ENCODE data around the gene CAMTA1.

CAMTA1 gene

DNA sequence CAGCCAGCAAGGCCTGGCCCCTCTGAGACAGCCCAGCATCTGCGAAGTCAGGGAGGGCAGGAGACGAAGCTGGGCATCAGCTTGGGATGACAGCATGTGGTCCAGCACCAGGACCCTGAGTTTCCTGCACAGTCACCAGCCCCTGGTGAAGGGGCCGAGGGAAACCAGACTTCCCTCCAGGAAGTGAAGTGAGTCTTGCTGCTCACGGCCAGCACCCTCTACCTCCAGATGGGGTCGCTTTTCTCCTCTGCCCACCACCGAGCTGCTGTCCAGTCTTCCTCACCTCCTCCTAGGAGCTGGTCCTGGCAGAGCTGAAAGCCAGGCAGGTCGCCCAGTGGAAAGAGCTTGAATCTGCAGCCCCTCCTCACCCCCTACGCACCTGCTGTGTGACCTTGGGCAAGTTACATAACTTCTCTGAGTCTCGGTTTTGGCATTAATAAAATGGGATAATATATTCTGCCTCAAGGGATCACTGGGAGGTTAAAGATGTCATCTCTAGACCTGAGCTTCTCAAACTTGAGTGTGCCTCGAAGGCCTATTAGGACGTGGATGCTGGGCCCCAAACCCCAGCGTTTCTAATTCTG is 867.4 kb downstream of the CAMTA1 start:
- H3K9me3 Mint-ChIP-seq = no peaks in the 10 kb centered on the region
- peaks cover 17% of the 10 kb centered on the region for H3K27me3 Mint-ChIP-seq
- no peak overlapping the region for H3K4me3 Mint-ChIP-seq
- no peaks in the 10 kb centered on the region for H3K4me1 Mint-ChIP-seq
- no peak overlapping the region for H3K27ac Mint-ChIP-seq
- no peaks in the 10 kb centered on the region for H3K36me3 Mint-ChIP-seq
- ATAC-seq = no peak

- Mint-ChIP-seq H3K4me1 (no peaks in the 10 kb centered on the region), H3K27ac (no peak overlapping the region), H3K4me3 (no peak overlapping the region), H3K36me3 (no peaks in the 10 kb centered on the region), H3K9me3 (no peaks in the 10 kb centered on the region), H3K27me3 (peaks cover 8% of the 10 kb centered on the region)
- no peak for ATAC-seq
Observed at GRCh38 chr1:7654725-7655124, 869.5 kb downstream of the CAMTA1 start.

DNA sequence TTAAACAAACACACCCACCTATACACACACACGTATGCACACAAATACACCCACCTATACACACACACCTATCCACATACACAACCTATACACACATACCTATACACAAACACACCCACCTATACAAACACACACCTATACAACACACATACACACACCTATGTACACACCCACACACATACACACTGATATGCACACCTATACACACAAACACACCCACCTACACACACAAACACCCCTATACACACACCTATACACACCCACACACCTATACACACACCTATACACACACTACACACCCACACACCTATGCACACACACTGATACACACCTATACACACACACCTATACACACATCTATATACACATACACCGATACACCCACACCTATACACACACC is 870.1 kb downstream of the CAMTA1 start:
- no peaks in the 10 kb centered on the region for H3K4me1 Mint-ChIP-seq

GRCh38 chr1:7656557-7657215 is 871.4 kb downstream of the CAMTA1 start:
- Mint-ChIP-seq H3K27ac (no peak overlapping the region), H3K4me3 (no peak overlapping the region), H3K9me3 (no peaks in the 10 kb centered on the region), H3K4me1 (no peaks in the 10 kb centered on the region), H3K27me3 (peaks cover 10% of the 10 kb centered on the region), H3K36me3 (no peaks in the 10 kb centered on the region)
- ATAC-seq = no peak

More for the DNA sequence above, 870.1 kb downstream of the CAMTA1 start:
- H3K4me3 Mint-ChIP-seq = no peak overlapping the region
- ATAC-seq = no peak
- H3K9me3 Mint-ChIP-seq = no peaks in the 10 kb centered on the region
- peaks cover 4% of the 10 kb centered on the region for H3K27me3 Mint-ChIP-seq
- no peaks in the 10 kb centered on the region for H3K36me3 Mint-ChIP-seq
- H3K27ac Mint-ChIP-seq = no peak overlapping the region

DNA sequence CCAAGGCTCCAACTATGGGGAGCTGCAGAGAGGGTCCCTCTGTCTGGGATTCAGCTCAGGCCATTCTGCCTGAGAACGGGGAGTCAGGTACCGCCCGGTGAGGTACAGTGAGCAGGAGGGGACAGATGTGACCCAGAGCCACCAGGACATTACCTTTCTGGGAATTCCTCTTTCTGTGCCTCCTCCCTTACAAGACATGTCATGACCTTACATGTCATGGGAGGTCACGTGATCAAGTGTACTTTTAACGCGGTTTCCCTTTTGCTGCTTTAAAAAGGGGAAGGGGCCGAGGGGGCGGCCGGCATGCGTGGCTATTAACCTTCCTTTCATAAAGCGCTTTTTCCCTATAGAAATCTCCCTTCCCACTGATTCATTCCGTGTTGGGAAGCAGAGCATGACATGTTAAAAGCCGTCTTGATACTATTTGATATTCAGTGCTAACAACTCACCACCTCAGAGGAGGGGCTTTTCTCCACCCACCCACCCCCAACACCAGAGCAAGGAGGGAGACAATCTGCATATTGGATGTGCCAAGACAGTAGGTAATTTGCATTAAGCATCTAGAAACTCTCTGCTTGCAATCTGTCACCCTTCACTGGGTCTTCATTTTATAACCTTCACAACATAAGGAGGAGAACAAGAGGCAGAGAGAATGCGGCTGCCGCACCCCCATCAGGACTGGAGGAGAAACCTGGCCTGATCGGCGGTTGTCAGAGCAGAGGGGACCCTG is 872.2 kb downstream of the CAMTA1 start:
- no peaks in the 10 kb centered on the region for H3K36me3 Mint-ChIP-seq

GRCh38 chr1:7658099-7658498 is 872.8 kb downstream of the CAMTA1 start:
- H3K4me3 Mint-ChIP-seq = no peak overlapping the region
- no peaks in the 10 kb centered on the region for H3K36me3 Mint-ChIP-seq
- H3K4me1 Mint-ChIP-seq = no peaks in the 10 kb centered on the region
- H3K9me3 Mint-ChIP-seq = no peaks in the 10 kb centered on the region
- ATAC-seq = no peak
- H3K27me3 Mint-ChIP-seq = peaks cover 10% of the 10 kb centered on the region
- no peak overlapping the region for H3K27ac Mint-ChIP-seq

More for the DNA sequence above, 872.2 kb downstream of the CAMTA1 start:
- Mint-ChIP-seq H3K9me3 (no peaks in the 10 kb centered on the region), H3K27me3 (peaks cover 10% of the 10 kb centered on the region), H3K4me3 (no peak overlapping the region), H3K27ac (no peak overlapping the region), H3K4me1 (no peaks in the 10 kb centered on the region)
- no peak for ATAC-seq

DNA sequence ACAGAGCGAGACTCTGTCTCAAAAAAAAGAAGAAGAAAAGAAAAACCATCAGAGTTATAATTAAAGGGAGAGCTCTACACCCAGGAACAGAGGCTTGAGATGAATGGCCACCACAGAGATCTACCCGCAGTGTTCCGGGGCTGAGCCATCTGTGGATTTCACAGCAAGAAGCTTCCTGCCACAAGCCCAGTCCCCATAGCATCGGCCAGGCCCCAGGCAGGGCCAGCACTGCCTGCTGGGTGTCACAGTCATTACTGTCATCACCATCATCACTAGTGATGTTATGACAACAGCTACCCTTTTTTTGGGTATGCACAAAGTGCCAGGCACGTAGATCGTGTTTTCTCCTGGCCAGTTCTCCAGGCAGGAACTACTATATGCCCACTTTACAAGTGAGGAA is 874.3 kb downstream of the CAMTA1 start:
- Mint-ChIP-seq H3K4me1 (no peaks in the 10 kb centered on the region), H3K27me3 (peaks cover 10% of the 10 kb centered on the region), H3K27ac (no peak overlapping the region), H3K36me3 (no peaks in the 10 kb centered on the region), H3K4me3 (no peak overlapping the region), H3K9me3 (no peaks in the 10 kb centered on the region)
- ATAC-seq = no peak

GRCh38 chr1:7663451-7664146 is 878.3 kb downstream of the CAMTA1 start:
- no peaks in the 10 kb centered on the region for H3K9me3 Mint-ChIP-seq
- no peak overlapping the region for H3K27ac Mint-ChIP-seq
- H3K27me3 Mint-ChIP-seq = peaks cover 10% of the 10 kb centered on the region
- H3K4me1 Mint-ChIP-seq = peaks cover 4% of the 10 kb centered on the region
- no peak overlapping the region for H3K4me3 Mint-ChIP-seq
- H3K36me3 Mint-ChIP-seq = no peaks in the 10 kb centered on the region
- no peak for ATAC-seq

DNA sequence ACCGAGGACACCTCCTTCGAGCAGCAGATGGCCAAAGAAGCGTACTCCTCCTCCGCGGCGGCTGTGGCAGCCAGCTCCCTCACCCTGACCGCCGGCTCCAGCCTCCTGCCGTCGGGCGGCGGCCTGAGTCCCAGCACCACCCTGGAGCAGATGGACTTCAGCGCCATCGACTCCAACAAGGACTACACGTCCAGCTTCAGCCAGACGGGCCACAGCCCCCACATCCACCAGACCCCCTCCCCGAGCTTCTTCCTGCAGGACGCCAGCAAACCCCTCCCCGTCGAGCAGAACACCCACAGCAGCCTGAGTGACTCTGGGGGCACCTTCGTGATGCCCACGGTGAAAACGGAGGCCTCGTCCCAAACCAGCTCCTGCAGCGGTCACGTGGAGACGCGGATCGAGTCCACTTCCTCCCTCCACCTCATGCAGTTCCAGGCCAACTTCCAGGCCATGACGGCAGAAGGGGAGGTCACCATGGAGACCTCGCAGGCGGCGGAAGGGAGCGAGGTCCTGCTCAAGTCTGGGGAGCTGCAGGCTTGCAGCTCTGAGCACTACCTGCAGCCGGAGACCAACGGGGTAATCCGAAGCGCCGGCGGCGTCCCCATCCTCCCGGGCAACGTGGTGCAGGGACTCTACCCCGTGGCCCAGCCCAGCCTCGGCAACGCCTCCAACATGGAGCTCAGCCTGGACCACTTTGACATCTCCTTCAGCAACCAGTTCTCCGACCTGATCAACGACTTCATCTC is 879.1 kb downstream of the CAMTA1 start:
- Mint-ChIP-seq H3K4me1 (peaks cover 4% of the 10 kb centered on the region), H3K36me3 (no peaks in the 10 kb centered on the region), H3K27me3 (peaks cover 10% of the 10 kb centered on the region), H3K9me3 (no peaks in the 10 kb centered on the region), H3K4me3 (no peak overlapping the region), H3K27ac (no peak overlapping the region)
- ATAC-seq = no peak

DNA sequence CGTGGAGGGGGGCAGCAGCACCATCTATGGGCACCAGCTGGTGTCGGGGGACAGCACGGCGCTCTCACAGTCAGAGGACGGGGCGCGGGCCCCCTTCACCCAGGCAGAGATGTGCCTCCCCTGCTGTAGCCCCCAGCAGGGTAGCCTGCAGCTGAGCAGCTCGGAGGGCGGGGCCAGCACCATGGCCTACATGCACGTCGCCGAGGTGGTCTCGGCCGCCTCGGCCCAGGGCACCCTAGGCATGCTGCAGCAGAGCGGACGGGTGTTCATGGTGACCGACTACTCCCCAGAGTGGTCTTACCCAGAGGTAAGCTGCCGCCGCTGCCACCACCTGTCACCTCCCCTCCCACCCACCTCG is 879.6 kb downstream of the CAMTA1 start:
- ATAC-seq = no peak
- H3K27ac Mint-ChIP-seq = no peak overlapping the region
- peaks cover 12% of the 10 kb centered on the region for H3K27me3 Mint-ChIP-seq

GRCh38 chr1:7666249-7666648 is 881.0 kb downstream of the CAMTA1 start:
- no peaks in the 10 kb centered on the region for H3K36me3 Mint-ChIP-seq
- H3K4me1 Mint-ChIP-seq = peaks cover 8% of the 10 kb centered on the region

More for the DNA sequence above, 879.6 kb downstream of the CAMTA1 start:
- H3K4me3 Mint-ChIP-seq = no peak overlapping the region
- H3K4me1 Mint-ChIP-seq = peaks cover 7% of the 10 kb centered on the region
- no peaks in the 10 kb centered on the region for H3K36me3 Mint-ChIP-seq
- no peaks in the 10 kb centered on the region for H3K9me3 Mint-ChIP-seq

DNA sequence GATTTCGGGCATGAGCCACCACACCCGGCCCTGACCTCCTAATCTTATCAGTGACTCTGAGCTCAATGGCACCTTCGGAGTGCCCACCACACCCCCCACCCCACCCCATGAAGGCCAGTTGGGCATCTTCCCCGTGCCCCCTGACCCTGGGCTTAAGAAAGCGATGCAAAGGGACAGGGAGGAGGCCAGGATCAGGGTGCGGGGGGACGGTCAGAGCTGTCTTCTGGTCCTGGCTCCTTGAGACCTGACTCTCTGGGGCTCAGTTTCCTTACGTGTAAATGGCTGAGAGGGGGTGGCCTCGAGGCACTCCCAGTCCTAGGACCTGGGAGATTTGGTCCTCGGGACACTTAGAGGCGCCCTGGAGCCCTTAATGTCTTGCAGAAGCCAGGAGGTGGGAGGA is 881.9 kb downstream of the CAMTA1 start:
- ATAC-seq = no peak
- peaks cover 8% of the 10 kb centered on the region for H3K4me1 Mint-ChIP-seq

More at GRCh38 chr1:7666249-7666648, 881.0 kb downstream of the CAMTA1 start:
- Mint-ChIP-seq H3K9me3 (no peaks in the 10 kb centered on the region), H3K4me3 (no peak overlapping the region), H3K27me3 (peaks cover 17% of the 10 kb centered on the region), H3K27ac (no peak overlapping the region)
- ATAC-seq = no peak

DNA sequence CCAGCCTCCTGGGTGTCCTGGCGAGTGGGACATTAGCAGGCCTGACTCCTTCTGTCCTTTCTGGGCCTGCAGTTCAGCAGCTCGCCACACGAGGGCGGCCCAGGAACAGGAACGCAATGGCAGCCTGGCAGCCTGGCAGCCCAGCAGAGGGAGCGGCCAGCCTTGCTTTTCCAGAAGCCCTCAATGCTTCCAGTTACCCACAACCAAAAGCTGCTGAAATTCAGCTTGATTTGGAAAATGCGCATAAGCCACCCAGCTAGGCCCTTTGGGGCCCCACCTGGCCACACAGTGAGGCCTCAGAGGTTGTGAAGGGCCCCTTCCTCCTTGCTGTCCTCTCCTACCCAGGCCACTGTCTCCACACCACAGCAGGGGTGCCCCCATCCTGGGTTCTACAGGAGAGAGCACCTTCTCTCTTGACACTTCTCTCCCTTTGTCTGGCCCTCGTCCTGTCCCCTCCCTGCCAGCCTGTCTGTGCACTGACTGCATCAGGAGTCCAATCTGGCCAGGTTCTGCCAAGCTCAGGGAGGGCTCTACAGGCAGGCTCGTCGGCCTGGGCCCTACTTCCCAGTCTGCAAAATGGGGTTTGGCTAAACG is 882.5 kb downstream of the CAMTA1 start:
- H3K27ac Mint-ChIP-seq = no peak overlapping the region
- H3K9me3 Mint-ChIP-seq = no peaks in the 10 kb centered on the region
- peak; percentile 67 for ATAC-seq
- no peaks in the 10 kb centered on the region for H3K36me3 Mint-ChIP-seq
- H3K4me1 Mint-ChIP-seq = peaks cover 8% of the 10 kb centered on the region
- peaks cover 17% of the 10 kb centered on the region for H3K27me3 Mint-ChIP-seq
- H3K4me3 Mint-ChIP-seq = no peak overlapping the region

More for the DNA sequence above, 881.9 kb downstream of the CAMTA1 start:
- Mint-ChIP-seq H3K27me3 (peaks cover 17% of the 10 kb centered on the region), H3K27ac (no peak overlapping the region), H3K4me3 (no peak overlapping the region), H3K36me3 (no peaks in the 10 kb centered on the region), H3K9me3 (no peaks in the 10 kb centered on the region)

DNA sequence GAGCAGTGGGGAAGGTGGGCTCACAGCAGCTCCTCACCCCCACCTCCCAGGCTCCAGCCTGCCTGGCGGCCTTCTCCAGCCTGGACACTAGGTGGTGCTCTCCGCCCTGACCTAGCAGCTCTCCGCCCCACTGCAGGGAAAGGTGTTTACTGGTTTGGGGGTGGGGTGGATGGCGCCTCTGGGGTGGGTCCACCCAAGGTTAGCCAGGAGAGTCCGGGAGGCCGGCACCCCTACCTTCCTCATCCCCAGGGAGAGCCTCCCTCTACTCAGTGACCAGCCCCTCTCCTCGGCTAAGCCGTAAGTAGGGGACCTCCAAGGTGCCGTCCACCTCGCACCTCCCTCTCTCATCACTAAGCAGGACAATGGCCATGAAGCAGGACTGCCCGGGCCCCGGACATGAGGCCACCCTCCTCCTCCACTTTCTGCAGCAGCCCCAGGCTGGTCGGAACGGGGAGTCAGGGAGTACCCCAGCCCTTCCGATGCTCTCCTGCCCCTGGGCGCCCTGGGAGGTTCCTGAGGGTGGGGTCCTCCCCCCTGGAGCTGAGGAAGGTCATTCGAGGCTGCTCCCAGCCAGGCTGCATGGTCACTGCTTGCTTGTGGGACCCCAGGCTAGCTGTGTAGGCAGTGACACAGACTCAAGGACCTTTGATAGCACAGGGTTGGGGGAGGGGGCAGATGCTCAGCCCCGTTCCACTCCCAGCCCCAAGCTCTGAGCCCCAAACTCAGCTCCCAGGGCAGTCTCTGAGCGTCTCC is 884.5 kb downstream of the CAMTA1 start:
- Mint-ChIP-seq H3K27me3 (peaks cover 20% of the 10 kb centered on the region), H3K9me3 (no peaks in the 10 kb centered on the region), H3K4me3 (peak overlapping the region; percentile 9), H3K4me1 (peaks cover 8% of the 10 kb centered on the region), H3K36me3 (no peaks in the 10 kb centered on the region), H3K27ac (no peak overlapping the region)
- ATAC-seq = peak; percentile 63
